Cardiac fibroblast (primary cell): ENCODE data around the gene PDXDC1.
"Not testable (repeated sequence)": the region's sequence is repeated elsewhere in the genome, so short reads cannot be mapped to it uniquely, and the experiment has no call there.

ENCODE experiments used
- DNase-seq, 2 donors: peaks; one replicate each; pipeline versions ENCODE4 v3.0.0 to v3.0.0-alpha.2; 2010; ENCODE audit warnings: low read depth in 2 of 2
- H3K4me3 ChIP-seq, 2 donors: replicated peaks in 1 of 2; 1 replicate in 1 of 2; 2 replicates in 1 of 2; pipeline ENCODE4 v1.5.1; 2011; ENCODE audit warnings: low read depth in 2 of 2, low read length in 2 of 2, mild to moderate bottlenecking in 2 of 2, moderate library complexity in 1 of 2
- CTCF ChIP-seq: IDR thresholded peaks from one replicate; pipeline ENCODE4 v1.5.1; 2011; ENCODE audit warnings: low read depth, mild to moderate bottlenecking, low read length, inconsistent platforms

PDXDC1 gene

GRCh38 chr16:15054357-15055140 lies 79.7 kb downstream of the PDXDC1 start:
- no peak for DNase-seq
- TF ChIP-seq CTCF: no peak
- H3K4me3 ChIP-seq: peak overlapping the region; percentile 92 to 100

- no peak for TF ChIP-seq CTCF
- peak overlapping the region; percentile 92 to 100 for H3K4me3 ChIP-seq
- DNase-seq: peak; percentile 39 to 43
Observed at GRCh38 chr16:15055141-15056053, 80.6 kb downstream of the PDXDC1 start.

- TF ChIP-seq CTCF: no peak
- no peak overlapping the region for H3K4me3 ChIP-seq
- DNase-seq: no peak
Observed at GRCh38 chr16:15057681-15058417, 83.0 kb downstream of the PDXDC1 start.

- no peak for DNase-seq
- no peak for TF ChIP-seq CTCF
- H3K4me3 ChIP-seq: no peak overlapping the region
Observed at GRCh38 chr16:15059324-15059723, 84.5 kb downstream of the PDXDC1 start.

- H3K4me3 ChIP-seq: not testable (repeated sequence)
- DNase-seq: peak; percentile 34 to 38
Observed at GRCh38 chr16:15062085-15062810, 87.4 kb downstream of the PDXDC1 start.

GRCh38 chr16:15065961-15066360 lies 91.1 kb downstream of the PDXDC1 start:
- H3K4me3 ChIP-seq, DNase-seq: not testable (repeated sequence)

GRCh38 chr16:15066690-15067089 lies 91.9 kb downstream of the PDXDC1 start:
- not testable (repeated sequence) for H3K4me3 ChIP-seq, DNase-seq

- not testable (repeated sequence) for DNase-seq, H3K4me3 ChIP-seq
Observed at GRCh38 chr16:15071013-15071412, 96.2 kb downstream of the PDXDC1 start.
